Brain microvascular endothelial cell (primary cell): Measurements from ENCODE around the gene CLIC5.

Source experiments
- DNase-seq: peaks from one replicate; pipeline ENCODE4 v3.0.0-alpha.2; 2020
- H3K27ac ChIP-seq: fragments of 250-450 bp; sonication (Bioruptor Pico); 2 replicates; pipeline ENCODE4 v1.5.1; 2020; ENCODE audit warnings: mild to moderate bottlenecking, moderate library complexity
- H3K27me3 ChIP-seq: fragments of 250-450 bp; sonication (Bioruptor Pico); replicated peaks from 2 replicates; pipeline ENCODE4 v1.5.1; 2020; ENCODE audit warnings: mild to moderate bottlenecking
- H3K36me3 ChIP-seq: fragments of 250-450 bp; sonication (Bioruptor Pico); replicated peaks from 2 replicates; pipeline ENCODE4 v1.5.1; 2020; ENCODE audit warnings: mild to moderate bottlenecking
- H3K4me3 ChIP-seq: 2 replicates; pipeline ENCODE4 v1.5.1; 2011; ENCODE audit warnings: low read depth, mild to moderate bottlenecking, control low read depth, low read length, moderate library complexity
- in situ Hi-C: cut with HindIII; loops from 2 replicates; pipeline ENCODE4 v1.10.0; 2017; ENCODE audit warnings: low sequenced_read_pairs, low pct_ligation_motif_present
- TF ChIP-seq, protein P1 (sequence below): IDR thresholded peaks from 2 replicates; pipeline ENCODE4 v1.5.1; 2011; ENCODE audit warnings: low read depth, mild to moderate bottlenecking, moderate library complexity, low read length, control low read depth, inconsistent platforms; ENCODE audit errors: missing control alignments

The CLIC5 gene

DNA sequence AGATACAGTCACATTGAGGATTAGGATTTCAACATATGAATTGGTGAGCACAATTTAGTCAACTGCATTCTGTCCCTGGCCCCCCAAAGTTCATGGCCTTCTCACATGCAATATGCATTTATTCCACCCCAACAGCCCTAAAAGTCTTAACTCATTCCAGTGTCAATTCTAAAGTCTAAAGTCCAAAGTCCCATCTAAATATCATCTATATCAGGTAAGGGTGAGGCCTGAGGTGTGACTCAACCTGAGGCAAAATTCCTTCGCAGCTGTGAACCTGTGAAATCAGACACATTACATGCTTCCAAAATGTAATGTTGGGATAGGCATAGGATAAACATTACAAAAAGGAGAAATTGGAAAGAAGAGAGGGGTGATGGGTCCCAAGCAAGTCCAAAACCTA, 27.8 kb downstream of the CLIC5 start:
- H3K4me3 ChIP-seq, result no peak overlapping the region
- TF ChIP-seq, protein P1, sequence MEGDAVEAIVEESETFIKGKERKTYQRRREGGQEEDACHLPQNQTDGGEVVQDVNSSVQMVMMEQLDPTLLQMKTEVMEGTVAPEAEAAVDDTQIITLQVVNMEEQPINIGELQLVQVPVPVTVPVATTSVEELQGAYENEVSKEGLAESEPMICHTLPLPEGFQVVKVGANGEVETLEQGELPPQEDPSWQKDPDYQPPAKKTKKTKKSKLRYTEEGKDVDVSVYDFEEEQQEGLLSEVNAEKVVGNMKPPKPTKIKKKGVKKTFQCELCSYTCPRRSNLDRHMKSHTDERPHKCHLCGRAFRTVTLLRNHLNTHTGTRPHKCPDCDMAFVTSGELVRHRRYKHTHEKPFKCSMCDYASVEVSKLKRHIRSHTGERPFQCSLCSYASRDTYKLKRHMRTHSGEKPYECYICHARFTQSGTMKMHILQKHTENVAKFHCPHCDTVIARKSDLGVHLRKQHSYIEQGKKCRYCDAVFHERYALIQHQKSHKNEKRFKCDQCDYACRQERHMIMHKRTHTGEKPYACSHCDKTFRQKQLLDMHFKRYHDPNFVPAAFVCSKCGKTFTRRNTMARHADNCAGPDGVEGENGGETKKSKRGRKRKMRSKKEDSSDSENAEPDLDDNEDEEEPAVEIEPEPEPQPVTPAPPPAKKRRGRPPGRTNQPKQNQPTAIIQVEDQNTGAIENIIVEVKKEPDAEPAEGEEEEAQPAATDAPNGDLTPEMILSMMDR, result no peak
- no peaks in the 10 kb centered on the region for H3K36me3 ChIP-seq
- H3K27me3 ChIP-seq, result no peaks in the 10 kb centered on the region
- in situ Hi-C loops, result no loop called here
- H3K27ac ChIP-seq, result no peak overlapping the region
- DNase-seq, result no peak

DNA sequence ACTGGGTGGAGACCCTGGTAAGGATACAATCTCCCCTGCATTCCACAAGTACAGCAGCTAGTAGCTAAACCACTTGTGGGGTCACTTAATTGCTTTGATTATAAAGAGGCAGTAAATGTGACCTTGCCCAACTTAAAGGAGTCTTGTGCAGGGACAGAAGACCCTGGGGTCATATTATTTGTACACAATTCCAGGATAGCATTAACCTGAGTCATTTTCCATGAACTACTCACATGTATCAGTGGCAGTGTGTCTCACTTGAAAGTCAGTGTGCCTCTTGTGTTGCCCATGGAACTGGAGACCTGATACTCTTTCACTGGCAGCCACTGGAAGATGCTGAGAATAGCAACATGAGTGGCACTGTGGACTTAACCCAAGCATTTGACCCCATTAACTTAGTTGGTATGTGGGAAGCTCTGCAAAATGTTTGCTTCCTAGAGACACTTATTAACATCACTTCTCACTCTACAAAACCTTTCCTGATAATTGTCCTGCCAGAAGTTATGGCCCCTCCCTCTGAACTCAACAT, 28.9 kb downstream of the CLIC5 start:
- TF ChIP-seq, protein P1, result no peak
- no peak for DNase-seq
- Histone ChIP-seq H3K36me3 (no peaks in the 10 kb centered on the region), H3K4me3 (no peak overlapping the region), H3K27ac (no peak overlapping the region), H3K27me3 (no peaks in the 10 kb centered on the region)
- in situ Hi-C loops, result no loop called here

DNA sequence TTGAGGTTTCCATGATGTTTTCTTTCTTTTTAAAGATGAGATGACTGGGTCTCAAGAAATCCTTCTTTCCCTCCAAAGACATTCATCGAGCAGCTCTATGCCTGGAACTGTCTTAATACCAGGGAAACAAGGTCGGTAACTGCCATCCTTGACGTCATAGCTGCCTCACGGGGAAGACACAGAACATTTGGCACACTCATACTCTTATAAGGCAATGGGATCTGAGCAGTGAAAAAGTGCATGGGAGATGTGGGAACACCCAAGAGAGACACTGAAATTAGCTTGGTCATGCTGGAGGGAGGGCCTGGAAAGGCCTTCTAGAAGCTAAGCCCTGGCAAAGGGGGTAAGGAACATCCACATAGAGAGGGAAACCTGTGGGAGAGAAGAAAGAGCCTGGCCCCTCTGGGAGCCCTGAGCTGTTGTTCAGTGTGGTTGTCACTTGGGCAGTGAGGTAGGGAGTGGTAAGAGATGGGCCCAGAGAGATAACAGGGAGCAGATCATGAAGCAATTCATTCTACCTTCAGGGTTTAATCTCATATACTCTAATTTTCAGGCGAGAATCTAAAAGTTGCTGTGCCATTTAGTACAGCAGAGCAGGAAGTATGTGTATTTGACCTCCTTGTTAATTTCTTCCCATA, 30.8 kb downstream of the CLIC5 start:
- Histone ChIP-seq H3K27me3 (no peaks in the 10 kb centered on the region), H3K36me3 (no peaks in the 10 kb centered on the region), H3K4me3 (no peak overlapping the region), H3K27ac (no peak overlapping the region)
- TF ChIP-seq, protein P1, result no peak
- DNase-seq, result no peak
- in situ Hi-C loops, result no loop called here

DNA sequence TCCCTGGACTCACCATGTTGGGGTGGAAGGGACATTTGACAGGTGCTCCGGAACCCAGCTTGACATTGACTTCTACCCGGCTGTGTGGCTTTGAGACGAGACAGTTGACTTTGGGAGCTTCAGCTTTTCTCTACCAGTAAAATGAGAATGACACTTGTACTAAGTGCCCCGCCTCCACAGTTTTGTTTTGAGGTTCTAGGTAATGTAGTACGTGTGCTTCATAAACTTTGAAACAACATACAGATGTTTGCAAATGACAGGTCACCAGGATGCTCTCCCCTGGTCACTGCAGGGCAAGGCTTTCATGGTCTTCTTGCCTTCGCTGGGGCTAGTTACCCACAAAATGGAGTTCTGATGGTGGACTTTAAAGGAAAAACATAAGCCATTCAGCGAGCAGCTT, 31.3 kb downstream of the CLIC5 start:
- H3K27ac ChIP-seq, result no peak overlapping the region
- H3K36me3 ChIP-seq, result no peaks in the 10 kb centered on the region
- H3K4me3 ChIP-seq, result no peak overlapping the region
- DNase-seq, result no peak
- in situ Hi-C loops, result no loop called here
- TF ChIP-seq, protein P1, result no peak
- no peaks in the 10 kb centered on the region for H3K27me3 ChIP-seq

DNA sequence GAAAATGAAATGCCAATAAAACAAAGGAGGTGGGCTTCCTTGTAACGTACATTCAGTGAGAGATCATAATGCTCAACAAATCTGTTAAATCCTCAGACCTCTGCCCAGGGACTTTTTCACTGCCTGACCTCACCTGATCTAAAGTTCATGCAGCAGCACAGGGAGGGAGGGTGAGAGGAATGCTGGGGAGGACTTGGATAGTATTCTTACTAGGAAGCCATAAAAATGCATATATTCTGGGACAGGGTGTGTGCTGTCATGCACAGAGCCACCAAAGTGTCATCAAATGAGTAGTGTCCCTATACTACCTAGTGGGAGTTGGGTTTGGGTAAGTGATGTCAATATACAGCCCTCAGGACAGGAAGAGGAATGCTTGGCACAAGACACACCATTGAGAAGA, 32.6 kb downstream of the CLIC5 start:
- no peak overlapping the region for H3K4me3 ChIP-seq
- no peaks in the 10 kb centered on the region for H3K27me3 ChIP-seq
- H3K36me3 ChIP-seq, result no peaks in the 10 kb centered on the region
- in situ Hi-C loops, result no loop called here
- DNase-seq, result no peak
- no peak overlapping the region for H3K27ac ChIP-seq
- TF ChIP-seq, protein P1, result no peak
